ENCODE data around the gene ADAM33. TPM values are rescaled to one million over a fixed set of nuclear protein-coding genes. Genes with fewer than 3 reads are reported as not detected.

The ADAM33 gene
- total and polyA plus RNA-seq, 2 experiments from 2014 or later, result 2.8 to 6.0 TPM

DNA sequence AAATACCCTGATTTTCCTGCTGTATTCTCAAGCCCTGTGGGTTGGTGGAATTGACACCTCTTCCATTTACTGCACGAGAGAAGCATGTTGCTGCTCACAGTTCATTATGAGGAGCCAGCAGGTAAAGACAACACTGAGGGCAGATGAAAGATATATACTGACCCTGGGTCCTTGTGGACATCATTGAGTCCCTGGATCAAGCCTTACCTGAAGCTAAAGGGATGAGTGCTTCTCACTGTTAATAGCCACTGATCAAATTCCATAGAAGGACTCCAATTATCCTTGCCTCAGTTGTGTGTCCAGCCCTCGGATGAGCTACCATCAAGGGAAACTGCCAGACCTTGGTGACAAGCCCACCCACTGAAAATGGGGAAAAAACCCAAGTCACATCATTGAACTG, 38.3 kb upstream of the ADAM33 start:
- no peak overlapping the region for H3K27ac ChIP-seq (ENCODE audit: low read depth)
- H3K4me1 ChIP-seq (ENCODE audit: insufficient read depth), result no peaks in the 10 kb centered on the region
- DNase-seq (ENCODE audit: low spot score) (no peak), ATAC-seq (no peak)
- no peak overlapping the region for H3K4me3 ChIP-seq
- H3K4me2 ChIP-seq, result no peak overlapping the region
- Mint-ChIP-seq H3K36me3 (ENCODE audit: low read depth) (no peaks in the 10 kb centered on the region), H3K9me3 (no peaks in the 10 kb centered on the region), H3K4me3 (no peak overlapping the region), H3K27ac (no peak overlapping the region), H3K4me1 (peaks cover 6% of the 10 kb centered on the region; the same call in 2 of the 3 replicates), H3K27me3 (ENCODE audit: insufficient read depth, low read depth, poor library complexity) (peaks cover 10% of the 10 kb centered on the region)
- no peak overlapping the region for H2AFZ ChIP-seq
- H3K27me3 ChIP-seq (ENCODE audit: insufficient read depth), result no peaks in the 10 kb centered on the region
- no peaks in the 10 kb centered on the region for H3K9me2 ChIP-seq (ENCODE audit: insufficient read depth)
- no peak for TF ChIP-seq ZNF331 (CRISPR knock-in tag; IDR thresholded peaks at IDR 0.05; ENCODE audit: low read depth)
- TF ChIP-seq, protein P1, sequence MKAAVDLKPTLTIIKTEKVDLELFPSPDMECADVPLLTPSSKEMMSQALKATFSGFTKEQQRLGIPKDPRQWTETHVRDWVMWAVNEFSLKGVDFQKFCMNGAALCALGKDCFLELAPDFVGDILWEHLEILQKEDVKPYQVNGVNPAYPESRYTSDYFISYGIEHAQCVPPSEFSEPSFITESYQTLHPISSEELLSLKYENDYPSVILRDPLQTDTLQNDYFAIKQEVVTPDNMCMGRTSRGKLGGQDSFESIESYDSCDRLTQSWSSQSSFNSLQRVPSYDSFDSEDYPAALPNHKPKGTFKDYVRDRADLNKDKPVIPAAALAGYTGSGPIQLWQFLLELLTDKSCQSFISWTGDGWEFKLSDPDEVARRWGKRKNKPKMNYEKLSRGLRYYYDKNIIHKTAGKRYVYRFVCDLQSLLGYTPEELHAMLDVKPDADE (IDR thresholded peaks at IDR 0.05), result no peak
- no peaks in the 10 kb centered on the region for H3K36me3 ChIP-seq (ENCODE audit: insufficient read depth)
- H3F3A ChIP-seq (replicated peaks; ENCODE audit: low read depth), result no peaks in the 10 kb centered on the region
- H4K20me1 ChIP-seq (replicated peaks; ENCODE audit: insufficient read depth), result no peaks in the 10 kb centered on the region
- no peaks in the 10 kb centered on the region for H3K79me2 ChIP-seq (replicated peaks; ENCODE audit: insufficient read depth)

DNA sequence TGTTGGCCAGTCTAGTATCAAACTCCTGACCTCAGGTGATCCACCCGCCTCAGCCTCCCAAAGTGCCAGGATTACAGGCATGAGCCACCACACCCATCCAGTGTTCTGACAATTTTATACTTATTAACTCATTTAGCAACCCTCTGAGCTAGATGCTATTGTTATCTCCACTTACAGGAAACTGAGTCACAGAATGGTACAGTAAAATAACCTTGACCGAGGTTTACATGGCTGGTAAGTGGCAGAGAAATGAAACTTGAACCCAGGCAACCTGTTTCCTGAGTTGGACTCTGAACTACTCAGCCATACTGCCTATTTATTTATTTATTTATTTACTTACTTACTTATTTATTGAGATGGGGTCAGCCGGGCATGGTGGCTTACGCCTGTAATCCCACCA, 37.2 kb upstream of the ADAM33 start:
- no peaks in the 10 kb centered on the region for H3K36me3 ChIP-seq (ENCODE audit: insufficient read depth)
- Mint-ChIP-seq H3K36me3 (ENCODE audit: low read depth) (no peaks in the 10 kb centered on the region), H3K27me3 (ENCODE audit: insufficient read depth, low read depth, poor library complexity) (peaks cover 7% of the 10 kb centered on the region), H3K4me3 (no peak overlapping the region), H3K27ac (no peak overlapping the region), H3K9me3 (no peaks in the 10 kb centered on the region), H3K4me1 (peaks cover 6% of the 10 kb centered on the region; the same call in 2 of the 3 replicates)
- no peaks in the 10 kb centered on the region for H3K4me1 ChIP-seq (ENCODE audit: insufficient read depth)
- H3F3A ChIP-seq (replicated peaks; ENCODE audit: low read depth), result no peaks in the 10 kb centered on the region
- H2AFZ ChIP-seq, result no peak overlapping the region
- no peaks in the 10 kb centered on the region for H3K27me3 ChIP-seq (ENCODE audit: insufficient read depth)
- H3K9me2 ChIP-seq (ENCODE audit: insufficient read depth), result no peaks in the 10 kb centered on the region
- H3K79me2 ChIP-seq (replicated peaks; ENCODE audit: insufficient read depth), result no peaks in the 10 kb centered on the region
- H3K4me2 ChIP-seq, result no peak overlapping the region
- H3K4me3 ChIP-seq, result no peak overlapping the region
- H3K27ac ChIP-seq (ENCODE audit: low read depth), result no peak overlapping the region
- ATAC-seq, result no peak
- DNase-seq (ENCODE audit: low spot score), result no peak
- H4K20me1 ChIP-seq (replicated peaks; ENCODE audit: insufficient read depth), result no peaks in the 10 kb centered on the region
- TF ChIP-seq, protein P2, sequence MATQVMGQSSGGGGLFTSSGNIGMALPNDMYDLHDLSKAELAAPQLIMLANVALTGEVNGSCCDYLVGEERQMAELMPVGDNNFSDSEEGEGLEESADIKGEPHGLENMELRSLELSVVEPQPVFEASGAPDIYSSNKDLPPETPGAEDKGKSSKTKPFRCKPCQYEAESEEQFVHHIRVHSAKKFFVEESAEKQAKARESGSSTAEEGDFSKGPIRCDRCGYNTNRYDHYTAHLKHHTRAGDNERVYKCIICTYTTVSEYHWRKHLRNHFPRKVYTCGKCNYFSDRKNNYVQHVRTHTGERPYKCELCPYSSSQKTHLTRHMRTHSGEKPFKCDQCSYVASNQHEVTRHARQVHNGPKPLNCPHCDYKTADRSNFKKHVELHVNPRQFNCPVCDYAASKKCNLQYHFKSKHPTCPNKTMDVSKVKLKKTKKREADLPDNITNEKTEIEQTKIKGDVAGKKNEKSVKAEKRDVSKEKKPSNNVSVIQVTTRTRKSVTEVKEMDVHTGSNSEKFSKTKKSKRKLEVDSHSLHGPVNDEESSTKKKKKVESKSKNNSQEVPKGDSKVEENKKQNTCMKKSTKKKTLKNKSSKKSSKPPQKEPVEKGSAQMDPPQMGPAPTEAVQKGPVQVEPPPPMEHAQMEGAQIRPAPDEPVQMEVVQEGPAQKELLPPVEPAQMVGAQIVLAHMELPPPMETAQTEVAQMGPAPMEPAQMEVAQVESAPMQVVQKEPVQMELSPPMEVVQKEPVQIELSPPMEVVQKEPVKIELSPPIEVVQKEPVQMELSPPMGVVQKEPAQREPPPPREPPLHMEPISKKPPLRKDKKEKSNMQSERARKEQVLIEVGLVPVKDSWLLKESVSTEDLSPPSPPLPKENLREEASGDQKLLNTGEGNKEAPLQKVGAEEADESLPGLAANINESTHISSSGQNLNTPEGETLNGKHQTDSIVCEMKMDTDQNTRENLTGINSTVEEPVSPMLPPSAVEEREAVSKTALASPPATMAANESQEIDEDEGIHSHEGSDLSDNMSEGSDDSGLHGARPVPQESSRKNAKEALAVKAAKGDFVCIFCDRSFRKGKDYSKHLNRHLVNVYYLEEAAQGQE (IDR thresholded peaks at IDR 0.05; ENCODE audit: unreplicated experiment), result no peak
- TF ChIP-seq NANOG (IDR thresholded peaks at IDR 0.05; ENCODE audit: borderline replicate concordance), result no peak
- TF ChIP-seq JUNB (IDR thresholded peaks at IDR 0.05; ENCODE audit: unreplicated experiment), result no peak
- TF ChIP-seq POLR2AphosphoS5 (IDR thresholded peaks at IDR 0.05; ENCODE audit: low read depth), result no peak
- TF ChIP-seq STAT1 (IDR thresholded peaks at IDR 0.05; ENCODE audit: unreplicated experiment), result no peak
- TF ChIP-seq, protein P3, sequence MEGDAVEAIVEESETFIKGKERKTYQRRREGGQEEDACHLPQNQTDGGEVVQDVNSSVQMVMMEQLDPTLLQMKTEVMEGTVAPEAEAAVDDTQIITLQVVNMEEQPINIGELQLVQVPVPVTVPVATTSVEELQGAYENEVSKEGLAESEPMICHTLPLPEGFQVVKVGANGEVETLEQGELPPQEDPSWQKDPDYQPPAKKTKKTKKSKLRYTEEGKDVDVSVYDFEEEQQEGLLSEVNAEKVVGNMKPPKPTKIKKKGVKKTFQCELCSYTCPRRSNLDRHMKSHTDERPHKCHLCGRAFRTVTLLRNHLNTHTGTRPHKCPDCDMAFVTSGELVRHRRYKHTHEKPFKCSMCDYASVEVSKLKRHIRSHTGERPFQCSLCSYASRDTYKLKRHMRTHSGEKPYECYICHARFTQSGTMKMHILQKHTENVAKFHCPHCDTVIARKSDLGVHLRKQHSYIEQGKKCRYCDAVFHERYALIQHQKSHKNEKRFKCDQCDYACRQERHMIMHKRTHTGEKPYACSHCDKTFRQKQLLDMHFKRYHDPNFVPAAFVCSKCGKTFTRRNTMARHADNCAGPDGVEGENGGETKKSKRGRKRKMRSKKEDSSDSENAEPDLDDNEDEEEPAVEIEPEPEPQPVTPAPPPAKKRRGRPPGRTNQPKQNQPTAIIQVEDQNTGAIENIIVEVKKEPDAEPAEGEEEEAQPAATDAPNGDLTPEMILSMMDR (conservative IDR thresholded peaks at IDR 0.05; ENCODE audit: low read depth in 2 of 2), result no peak
- no peak for TF ChIP-seq ZNF331 (CRISPR knock-in tag; IDR thresholded peaks at IDR 0.05; ENCODE audit: low read depth)
- TF ChIP-seq, protein P4, sequence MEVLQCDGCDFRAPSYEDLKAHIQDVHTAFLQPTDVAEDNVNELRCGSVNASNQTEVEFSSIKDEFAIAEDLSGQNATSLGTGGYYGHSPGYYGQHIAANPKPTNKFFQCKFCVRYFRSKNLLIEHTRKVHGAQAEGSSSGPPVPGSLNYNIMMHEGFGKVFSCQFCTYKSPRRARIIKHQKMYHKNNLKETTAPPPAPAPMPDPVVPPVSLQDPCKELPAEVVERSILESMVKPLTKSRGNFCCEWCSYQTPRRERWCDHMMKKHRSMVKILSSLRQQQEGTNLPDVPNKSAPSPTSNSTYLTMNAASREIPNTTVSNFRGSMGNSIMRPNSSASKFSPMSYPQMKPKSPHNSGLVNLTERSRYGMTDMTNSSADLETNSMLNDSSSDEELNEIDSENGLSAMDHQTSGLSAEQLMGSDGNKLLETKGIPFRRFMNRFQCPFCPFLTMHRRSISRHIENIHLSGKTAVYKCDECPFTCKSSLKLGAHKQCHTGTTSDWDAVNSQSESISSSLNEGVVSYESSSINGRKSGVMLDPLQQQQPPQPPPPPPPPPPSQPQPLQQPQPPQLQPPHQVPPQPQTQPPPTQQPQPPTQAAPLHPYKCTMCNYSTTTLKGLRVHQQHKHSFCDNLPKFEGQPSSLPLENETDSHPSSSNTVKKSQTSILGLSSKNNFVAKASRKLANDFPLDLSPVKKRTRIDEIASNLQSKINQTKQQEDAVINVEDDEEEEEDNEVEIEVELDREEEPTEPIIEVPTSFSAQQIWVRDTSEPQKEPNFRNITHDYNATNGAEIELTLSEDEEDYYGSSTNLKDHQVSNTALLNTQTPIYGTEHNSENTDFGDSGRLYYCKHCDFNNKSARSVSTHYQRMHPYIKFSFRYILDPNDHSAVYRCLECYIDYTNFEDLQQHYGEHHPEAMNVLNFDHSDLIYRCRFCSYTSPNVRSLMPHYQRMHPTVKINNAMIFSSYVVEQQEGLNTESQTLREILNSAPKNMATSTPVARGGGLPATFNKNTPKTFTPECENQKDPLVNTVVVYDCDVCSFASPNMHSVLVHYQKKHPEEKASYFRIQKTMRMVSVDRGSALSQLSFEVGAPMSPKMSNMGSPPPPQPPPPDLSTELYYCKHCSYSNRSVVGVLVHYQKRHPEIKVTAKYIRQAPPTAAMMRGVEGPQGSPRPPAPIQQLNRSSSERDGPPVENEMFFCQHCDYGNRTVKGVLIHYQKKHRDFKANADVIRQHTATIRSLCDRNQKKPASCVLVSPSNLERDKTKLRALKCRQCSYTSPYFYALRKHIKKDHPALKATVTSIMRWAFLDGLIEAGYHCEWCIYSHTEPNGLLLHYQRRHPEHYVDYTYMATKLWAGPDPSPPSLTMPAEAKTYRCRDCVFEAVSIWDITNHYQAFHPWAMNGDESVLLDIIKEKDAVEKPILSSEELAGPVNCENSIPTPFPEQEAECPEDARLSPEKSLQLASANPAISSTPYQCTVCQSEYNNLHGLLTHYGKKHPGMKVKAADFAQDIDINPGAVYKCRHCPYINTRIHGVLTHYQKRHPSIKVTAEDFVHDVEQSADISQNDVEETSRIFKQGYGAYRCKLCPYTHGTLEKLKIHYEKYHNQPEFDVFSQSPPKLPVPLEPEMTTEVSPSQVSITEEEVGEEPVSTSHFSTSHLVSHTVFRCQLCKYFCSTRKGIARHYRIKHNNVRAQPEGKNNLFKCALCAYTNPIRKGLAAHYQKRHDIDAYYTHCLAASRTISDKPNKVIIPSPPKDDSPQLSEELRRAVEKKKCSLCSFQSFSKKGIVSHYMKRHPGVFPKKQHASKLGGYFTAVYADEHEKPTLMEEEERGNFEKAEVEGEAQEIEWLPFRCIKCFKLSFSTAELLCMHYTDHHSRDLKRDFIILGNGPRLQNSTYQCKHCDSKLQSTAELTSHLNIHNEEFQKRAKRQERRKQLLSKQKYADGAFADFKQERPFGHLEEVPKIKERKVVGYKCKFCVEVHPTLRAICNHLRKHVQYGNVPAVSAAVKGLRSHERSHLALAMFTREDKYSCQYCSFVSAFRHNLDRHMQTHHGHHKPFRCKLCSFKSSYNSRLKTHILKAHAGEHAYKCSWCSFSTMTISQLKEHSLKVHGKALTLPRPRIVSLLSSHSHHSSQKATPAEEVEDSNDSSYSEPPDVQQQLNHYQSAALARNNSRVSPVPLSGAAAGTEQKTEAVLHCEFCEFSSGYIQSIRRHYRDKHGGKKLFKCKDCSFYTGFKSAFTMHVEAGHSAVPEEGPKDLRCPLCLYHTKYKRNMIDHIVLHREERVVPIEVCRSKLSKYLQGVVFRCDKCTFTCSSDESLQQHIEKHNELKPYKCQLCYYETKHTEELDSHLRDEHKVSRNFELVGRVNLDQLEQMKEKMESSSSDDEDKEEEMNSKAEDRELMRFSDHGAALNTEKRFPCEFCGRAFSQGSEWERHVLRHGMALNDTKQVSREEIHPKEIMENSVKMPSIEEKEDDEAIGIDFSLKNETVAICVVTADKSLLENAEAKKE (CRISPR knock-in tag; IDR thresholded peaks at IDR 0.05), result no peak
- no peak for TF ChIP-seq CREB1 (CRISPR knock-in tag; IDR thresholded peaks at IDR 0.05; ENCODE audit: low read depth)
